Subcutaneous adipose tissue (tissue), 4 donors: Measurements from ENCODE around the gene GET3. TPM values are rescaled to one million over a fixed set of nuclear protein-coding genes. Genes with fewer than 3 reads are reported as not detected.

Source experiments
- total RNA-seq, 4 donors: library from RNA; depleted of rRNA; stranded (reverse); fragments of >200 nt; gene quantifications; one replicate each; pipeline ENCODE4 v1.1.0, GENCODE V29; 2016
- TF ChIP-seq, protein P1 (sequence below): fragments of 450-650 bp; IDR thresholded peaks from one replicate; pipeline ENCODE4 v1.5.1; 2016; ENCODE audit warnings: low read depth, mild to moderate bottlenecking, control low read depth, antibody characterized with exemption, moderate library complexity

GET3 gene
- total RNA-seq, 4 donors from 2014 or later: 35.1 to 53.5 (median 43.4) TPM

DNA sequence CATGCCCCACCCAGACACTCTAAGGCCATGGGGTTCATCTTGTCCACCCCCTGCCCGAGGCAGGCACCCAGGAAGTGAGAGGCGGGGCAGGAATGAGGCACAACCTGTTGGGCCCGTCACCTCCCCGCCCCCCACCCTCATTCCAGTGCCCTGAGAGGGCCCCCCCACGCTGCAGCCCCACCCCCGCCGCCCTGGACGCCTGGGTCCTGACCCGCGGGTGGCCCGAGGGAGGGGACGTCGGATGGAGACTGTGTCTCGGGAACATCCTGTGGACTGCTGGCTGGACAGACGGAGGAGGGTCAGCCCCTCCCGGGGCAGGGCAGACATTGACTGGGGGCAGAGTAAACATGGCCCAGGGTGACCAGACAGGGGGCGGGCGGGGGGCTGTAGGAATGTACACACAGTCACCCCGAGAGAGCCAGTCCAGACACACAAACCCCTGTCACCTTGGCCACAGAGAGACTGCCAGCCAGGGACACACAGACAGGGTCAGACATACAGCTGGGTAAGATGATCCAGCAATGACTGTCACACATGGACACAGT lies 46.6 kb downstream of the GET3 start:
- TF ChIP-seq, protein P1, sequence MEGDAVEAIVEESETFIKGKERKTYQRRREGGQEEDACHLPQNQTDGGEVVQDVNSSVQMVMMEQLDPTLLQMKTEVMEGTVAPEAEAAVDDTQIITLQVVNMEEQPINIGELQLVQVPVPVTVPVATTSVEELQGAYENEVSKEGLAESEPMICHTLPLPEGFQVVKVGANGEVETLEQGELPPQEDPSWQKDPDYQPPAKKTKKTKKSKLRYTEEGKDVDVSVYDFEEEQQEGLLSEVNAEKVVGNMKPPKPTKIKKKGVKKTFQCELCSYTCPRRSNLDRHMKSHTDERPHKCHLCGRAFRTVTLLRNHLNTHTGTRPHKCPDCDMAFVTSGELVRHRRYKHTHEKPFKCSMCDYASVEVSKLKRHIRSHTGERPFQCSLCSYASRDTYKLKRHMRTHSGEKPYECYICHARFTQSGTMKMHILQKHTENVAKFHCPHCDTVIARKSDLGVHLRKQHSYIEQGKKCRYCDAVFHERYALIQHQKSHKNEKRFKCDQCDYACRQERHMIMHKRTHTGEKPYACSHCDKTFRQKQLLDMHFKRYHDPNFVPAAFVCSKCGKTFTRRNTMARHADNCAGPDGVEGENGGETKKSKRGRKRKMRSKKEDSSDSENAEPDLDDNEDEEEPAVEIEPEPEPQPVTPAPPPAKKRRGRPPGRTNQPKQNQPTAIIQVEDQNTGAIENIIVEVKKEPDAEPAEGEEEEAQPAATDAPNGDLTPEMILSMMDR: no peak

DNA sequence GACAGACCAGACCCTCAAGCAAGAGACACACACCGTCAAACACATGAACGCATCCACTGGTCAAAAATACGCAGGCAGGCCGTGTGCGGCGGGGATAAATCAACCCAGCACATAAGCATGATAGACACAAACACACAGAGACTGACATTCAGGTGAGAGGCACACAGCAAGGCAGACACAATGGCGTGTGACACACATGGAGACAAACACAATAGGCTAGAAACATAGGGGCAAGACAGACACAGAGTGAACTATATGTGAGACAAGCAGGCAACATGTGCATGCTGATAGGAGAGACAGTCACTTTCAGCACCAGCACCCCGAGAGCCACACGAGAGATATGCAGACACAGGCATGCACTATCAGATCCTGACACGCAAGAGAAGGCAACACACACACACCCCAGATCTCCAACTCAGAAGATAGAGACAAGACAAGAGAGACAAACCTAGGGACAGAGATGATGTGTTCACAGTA lies 47.1 kb downstream of the GET3 start:
- TF ChIP-seq, protein P1: no peak

DNA sequence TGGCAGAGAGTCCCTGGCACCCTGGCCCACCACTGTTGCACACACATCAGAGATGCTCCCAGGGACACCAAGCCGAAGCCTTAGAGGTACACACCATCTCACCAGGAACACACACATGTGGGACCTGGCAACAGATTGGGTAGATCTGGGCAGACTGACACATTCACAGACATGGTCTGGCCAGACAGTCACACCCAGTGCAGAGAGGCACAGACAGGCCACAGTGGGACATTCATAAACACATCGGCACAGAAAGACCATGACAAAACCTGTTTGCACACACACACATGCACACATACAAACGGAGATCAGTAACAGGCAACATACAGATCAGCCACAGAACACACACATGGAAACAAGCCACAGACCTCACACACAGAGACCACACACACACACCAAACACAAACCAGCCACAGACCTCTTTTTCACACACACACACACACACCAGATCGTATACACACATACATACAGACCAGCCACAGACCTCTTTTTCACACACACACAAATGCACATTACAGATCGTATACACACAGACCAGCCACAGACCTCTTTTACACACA lies 47.7 kb downstream of the GET3 start:
- TF ChIP-seq, protein P1: no peak

DNA sequence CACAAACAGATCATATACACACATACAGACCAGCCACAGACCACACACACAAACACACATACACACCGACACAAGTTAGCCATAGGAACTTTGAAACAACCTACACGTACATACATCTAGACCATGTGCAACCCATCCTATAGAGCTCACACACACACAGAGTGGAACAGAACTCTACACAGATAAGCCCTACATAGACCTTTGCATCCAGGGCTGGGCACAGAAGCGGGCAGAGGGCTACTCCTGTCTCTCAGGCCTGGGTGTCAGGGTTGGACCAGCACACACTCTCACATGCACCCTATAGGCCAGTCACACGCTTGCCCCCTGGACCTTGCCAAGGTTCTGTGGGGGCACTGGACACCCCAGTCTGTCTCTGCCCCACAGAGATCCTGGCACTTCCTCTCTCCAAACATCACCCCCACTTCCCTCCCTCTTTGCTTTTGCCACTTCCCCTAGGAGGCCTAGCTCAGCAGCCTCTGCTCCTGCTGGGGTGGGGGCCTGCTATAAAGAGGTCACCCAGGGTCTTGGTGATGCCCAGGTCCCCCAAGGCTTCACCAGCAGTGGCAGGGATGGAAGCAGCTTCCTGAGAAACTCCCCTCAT lies 48.2 kb downstream of the GET3 start:
- TF ChIP-seq, protein P1: no peak

DNA sequence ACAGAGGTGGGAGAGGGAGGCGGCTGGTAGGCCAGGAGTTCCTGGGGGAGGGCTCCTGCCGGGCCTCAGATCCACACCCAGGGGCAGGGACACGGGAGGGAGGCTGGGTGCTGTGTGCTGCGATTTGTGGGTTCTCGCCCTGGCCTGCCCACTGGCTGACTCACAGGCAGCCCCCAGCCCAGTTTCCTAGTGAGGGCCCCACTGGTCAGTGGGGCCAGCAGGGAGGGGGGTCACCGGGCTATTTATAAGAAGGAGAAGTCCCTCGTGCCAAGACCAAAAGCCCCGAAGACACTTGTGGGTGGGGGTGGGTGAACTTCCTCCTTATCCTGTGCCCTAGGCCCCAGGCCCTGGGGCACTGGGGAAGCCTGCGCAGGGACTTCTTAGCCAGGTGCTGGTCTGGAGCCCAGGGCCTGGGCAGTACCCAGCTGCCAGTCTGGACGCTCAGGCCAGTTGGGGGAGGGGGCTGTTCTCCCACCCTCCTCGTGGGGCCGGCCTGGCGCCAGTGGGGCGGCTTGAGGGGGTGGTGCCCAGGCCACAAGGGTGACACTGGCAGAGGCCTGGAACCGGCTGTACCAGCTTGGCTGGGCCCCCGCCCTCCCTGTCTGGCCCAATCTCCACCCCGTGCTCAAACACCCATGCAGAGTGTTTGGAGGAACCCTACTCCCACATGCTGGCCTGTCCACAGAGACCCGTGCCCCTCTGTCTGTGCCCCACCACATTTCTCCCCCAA lies 49.0 kb downstream of the GET3 start:
- TF ChIP-seq, protein P1: no peak

DNA sequence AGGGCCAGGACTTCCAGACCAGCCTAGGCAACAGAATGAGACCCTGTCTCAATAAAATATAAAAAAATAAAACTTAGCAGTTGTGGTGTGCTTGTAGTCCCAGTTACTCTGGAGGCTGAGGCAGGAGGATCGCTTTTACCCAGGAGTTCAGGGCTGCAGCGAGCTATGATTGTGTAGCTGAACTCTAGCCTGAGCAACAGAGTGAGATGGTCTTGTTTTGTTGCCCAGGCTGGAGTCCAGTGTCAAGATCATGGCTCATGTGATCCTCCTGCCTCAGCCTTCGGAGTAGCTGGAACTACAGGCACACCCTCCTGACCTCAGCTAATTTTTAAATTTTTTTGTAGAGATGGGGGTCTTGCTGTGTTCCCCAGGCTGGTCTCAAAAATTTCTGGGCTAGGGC lies 49.7 kb downstream of the GET3 start:
- TF ChIP-seq, protein P1: no peak

DNA sequence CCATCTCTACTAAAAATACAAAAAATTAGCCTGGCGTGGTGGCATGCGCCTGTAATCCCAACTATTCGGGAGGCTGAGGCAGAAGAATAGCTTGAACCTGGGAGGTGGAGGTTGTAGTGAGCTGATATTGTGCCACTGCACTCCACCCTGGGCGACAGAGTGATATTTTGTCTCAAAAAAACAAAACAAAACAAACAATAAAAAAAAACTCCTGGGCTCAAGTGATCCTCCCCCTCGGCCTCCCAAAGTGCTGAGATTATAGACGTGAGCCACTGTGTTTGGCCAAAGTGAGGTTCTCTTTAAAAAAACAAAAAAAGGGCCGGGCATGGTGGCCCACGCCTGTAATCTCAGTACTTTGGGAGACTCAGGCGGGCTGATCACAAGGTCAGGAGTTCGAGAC lies 50.2 kb downstream of the GET3 start:
- TF ChIP-seq, protein P1: no peak
